NT2/D1 (cell line): ENCODE data around the gene CCDC137.

Experiments
- SUZ12 ChIP-seq: IDR thresholded peaks from 2 replicates; pipeline ENCODE4 v1.6.1; 2011; ENCODE audit not compliant: insufficient read length, insufficient read depth; ENCODE audit errors: extremely low read depth
- YY1 ChIP-seq: IDR thresholded peaks from 2 replicates; pipeline ENCODE4 v1.6.1; 2011; ENCODE audit not compliant: insufficient read length, insufficient read depth

- no peak for TF ChIP-seq SUZ12
- TF ChIP-seq YY1: no peak
These were observed 31.1 kb upstream of the CCDC137 start for GRCh38 chr17:81635431-81635830.
